Tibial artery (tissue), 4 donors: ENCODE measurements around the gene NHEJ1.
A peak's percentile ranks its signal among the peaks of the same experiment; 100 is the strongest.

Experiments
- DNase-seq, 2 donors: peaks; one replicate each; pipeline ENCODE4 v3.0.0-alpha.2; 2019
- H3K27ac ChIP-seq, 2 donors: fragments of 200-600 bp; sonication (generic) in 1 of 2; 1 replicate in 1 of 2; 2 replicates in 1 of 2; pipeline ENCODE4 v1.5.1; 2018 to 2019; ENCODE audit warnings: mild to moderate bottlenecking in 1 of 2
- H3K27me3 ChIP-seq, 2 donors: fragments of 200-600 bp; sonication (generic) in 1 of 2; one replicate each; pipeline versions ENCODE4 v1.5.1 to v1.6.0; 2016 to 2019
- H3K36me3 ChIP-seq, 3 donors: fragments of 200-600 bp; sonication (generic) in 2 of 3; one replicate each; pipeline ENCODE4 v1.5.1; 2016 to 2019; ENCODE audit warnings: mild to moderate bottlenecking in 2 of 3
- H3K4me1 ChIP-seq, 4 donors: fragments of 200-600 bp; sonication (generic) in 2 of 4; 1 replicate in 3 of 4; 2 replicates in 1 of 4; pipeline ENCODE4 v1.5.1; 2016 to 2019
- H3K4me3 ChIP-seq, 2 donors: fragments of 200-600 bp; sonication (generic) in 1 of 2; 1 replicate in 1 of 2; 2 replicates in 1 of 2; pipeline ENCODE4 v1.5.1; 2018 to 2019; ENCODE audit warnings: mild to moderate bottlenecking in 2 of 2
- H3K9me3 ChIP-seq, 3 donors: fragments of 200-600 bp; sonication (generic) in 1 of 3; one replicate each; pipeline ENCODE4 v1.5.1; 2016 to 2019
- CTCF ChIP-seq, 2 experiments: fragments of 200-600 bp in 1 of 2; fragments of 450-650 bp in 1 of 2; IDR thresholded peaks; one replicate each; pipeline ENCODE4 v1.5.1; 2017 to 2019; ENCODE audit warnings: antibody characterized with exemption in 2 of 2, mild to moderate bottlenecking in 1 of 2, moderate library complexity in 1 of 2
- intact Hi-C: fragments of 100-400 bp; cut with DNase I; formaldehyde crosslinking; loops from one replicate; pipeline ENCODE4 v1.15.0; 2023; ENCODE audit warnings: low total_unique reads

The NHEJ1 gene

DNA sequence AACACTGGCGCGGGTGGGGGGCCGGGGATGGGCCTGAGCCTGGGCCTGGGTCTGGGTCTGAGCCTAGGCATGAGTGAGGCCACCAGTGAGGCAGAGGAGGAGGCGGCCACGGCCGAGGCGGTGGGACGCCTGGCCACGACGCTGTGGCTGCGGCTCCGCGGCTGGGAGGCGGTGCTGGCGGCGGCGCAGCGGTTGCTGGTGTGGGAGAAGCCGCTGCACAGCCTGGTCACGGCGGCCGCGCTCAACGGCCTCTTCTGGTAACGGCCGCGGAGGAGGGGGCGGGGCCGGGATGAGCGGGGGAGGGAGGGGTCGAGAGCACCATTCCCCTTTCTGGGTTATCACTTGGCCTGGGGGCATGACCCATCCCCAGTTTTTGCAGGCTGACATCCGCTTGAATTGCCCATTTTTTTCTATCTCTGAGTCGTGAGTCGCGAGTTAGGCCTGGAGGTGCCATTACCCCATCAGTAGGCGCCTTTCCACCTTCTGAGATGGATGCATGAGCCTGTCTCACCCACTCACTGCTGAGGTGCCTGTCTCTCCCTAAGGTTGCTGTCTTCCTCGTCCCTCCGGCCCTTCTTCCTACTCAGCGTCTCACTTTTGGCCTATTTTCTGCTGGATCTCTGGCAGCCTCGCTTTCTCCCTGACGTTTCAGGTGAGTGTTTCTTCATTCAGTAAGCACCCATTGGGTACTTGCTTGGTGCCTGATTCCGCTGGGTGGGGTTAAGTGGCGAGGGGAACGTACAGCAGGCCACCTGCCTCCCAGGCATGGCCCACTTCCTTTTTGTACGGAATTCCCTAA lies 18.0 kb upstream of the NHEJ1 start:
- intact Hi-C loops: loop anchor here (5.0 to 10.0 kb wide), 2 partner anchors 39 to 206 kb away; partner anchors contain the start of genes ABCB6 and DNPEP
- peaks cover 4 to 36% (median 33%) of the 10 kb centered on the region in 4 donors for H3K4me1 ChIP-seq
- H3K36me3 ChIP-seq: peaks cover 53 to 61% (median 60%) of the 10 kb centered on the region in 3 donors
- DNase-seq: peak in 1 of 2 donors; percentile 53
- no peaks in the 10 kb centered on the region for H3K27me3 ChIP-seq
- H3K9me3 ChIP-seq: no peaks in the 10 kb centered on the region
- TF ChIP-seq CTCF (IDR thresholded peaks at IDR 0.05): peak in 1 of 2 experiments; percentile 1
- peak overlapping the region; percentile 87 to 90 for H3K4me3 ChIP-seq
- H3K27ac ChIP-seq: peak overlapping the region; percentile 98

- Histone ChIP-seq H3K27ac (peak within 1 kb of the TSS; percentile 98), H3K27me3 (no peaks in the 10 kb centered on the region), H3K36me3 (peaks cover 53 to 61% (median 60%) of the 10 kb centered on the region in 3 donors), H3K4me1 (peaks cover 4 to 36% (median 33%) of the 10 kb centered on the region in 4 donors), H3K9me3 (no peaks in the 10 kb centered on the region), H3K4me3 (peak within 1 kb of the TSS; percentile 87 to 90)
- DNase-seq: peak; percentile 94
- peak; percentile 22 to 53 for TF ChIP-seq CTCF (IDR thresholded peaks at IDR 0.05)
- intact Hi-C loops: loop anchor here (5.0 to 10.0 kb wide), 2 partner anchors 40 to 207 kb away; partner anchors contain the start of genes ABCB6 and DNPEP
These were observed 17.1 kb upstream of the NHEJ1 start, which contains the start of gene RETREG2 for GRCh38 chr2:219177552-219178376. Gene RETREG2, plus strand, starts transcription at chr2:219178275. Its CDS starts 78 bp downstream, at chr2:219178353.

DNA sequence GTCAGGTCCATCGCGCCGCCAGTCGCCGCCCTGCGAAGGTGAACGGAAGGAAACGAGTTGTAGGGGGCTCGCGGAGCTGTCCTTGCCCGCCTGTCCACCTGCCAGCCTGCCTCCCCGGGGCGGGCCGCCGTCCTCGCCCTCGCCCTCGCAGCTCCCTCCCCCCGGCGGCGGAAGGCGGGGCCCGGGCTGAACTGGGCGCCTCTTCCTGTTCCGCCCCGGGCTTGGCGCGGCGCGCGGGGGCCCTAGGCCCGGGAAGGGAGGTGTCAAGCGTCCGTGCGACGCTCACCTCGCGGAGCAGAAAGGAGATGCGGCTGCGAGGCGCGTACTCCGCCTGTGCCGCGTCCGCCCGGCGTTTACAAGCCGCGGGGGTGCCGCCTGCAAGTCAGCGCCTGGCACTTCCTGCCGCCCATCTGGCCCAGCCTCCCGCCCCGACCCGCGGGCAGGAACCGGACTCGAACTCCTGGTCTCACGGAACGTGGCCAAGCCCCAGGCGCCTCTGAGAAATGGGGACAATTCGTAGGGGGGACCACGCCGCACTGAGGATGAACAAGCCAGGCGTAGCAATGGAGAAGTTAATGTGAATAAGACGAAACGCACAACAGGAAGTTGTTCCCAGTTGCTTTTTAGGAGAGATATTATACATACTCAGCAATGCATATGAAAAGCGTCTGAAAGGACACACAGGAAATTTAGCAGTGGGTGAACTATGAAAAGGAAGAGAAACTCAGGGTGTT lies 16.4 kb upstream of the NHEJ1 start, which contains the start of gene CNPPD1:
Gene CNPPD1 (minus strand): TSS at position 108 of the 734 bp plus-strand sequence. CDS start 97 bp downstream, at position 11.
- Histone ChIP-seq H3K4me3 (peak within 1 kb of the TSS; percentile 87 to 90), H3K9me3 (no peaks in the 10 kb centered on the region), H3K4me1 (peaks cover 4 to 36% (median 33%) of the 10 kb centered on the region in 4 donors), H3K36me3 (peaks cover 48 to 61% (median 60%) of the 10 kb centered on the region in 3 donors), H3K27ac (peak within 1 kb of the TSS; percentile 98), H3K27me3 (no peaks in the 10 kb centered on the region)
- intact Hi-C loops: loop anchor here (5.0 to 10.0 kb wide), 2 partner anchors 40 to 208 kb away; partner anchors contain the start of genes ABCB6 and DNPEP
- peak; percentile 89 to 95 for DNase-seq
- peak in 1 of 2 experiments; percentile 8 for TF ChIP-seq CTCF (IDR thresholded peaks at IDR 0.05)

GRCh38 chr2:219175928-219176817 lies 15.6 kb upstream of the NHEJ1 start:
- intact Hi-C loops: loop anchor here (5.0 to 10.0 kb wide), 2 partner anchors 41 to 209 kb away; partner anchors contain the start of genes ABCB6 and DNPEP
- Histone ChIP-seq H3K4me1 (peaks cover 4 to 40% (median 37%) of the 10 kb centered on the region in 4 donors), H3K27me3 (no peaks in the 10 kb centered on the region), H3K9me3 (no peaks in the 10 kb centered on the region), H3K4me3 (peak overlapping the region; percentile 87 to 90), H3K27ac (peak overlapping the region; percentile 98), H3K36me3 (peaks cover 40 to 57% (median 55%) of the 10 kb centered on the region in 3 donors)
- DNase-seq: peak; percentile 69 to 79
- no peak for TF ChIP-seq CTCF (IDR thresholded peaks at IDR 0.05)
